Breast epithelium (tissue), 3 donors: Measurements from ENCODE around the gene RABIF.
"Not testable (repeated sequence)": the region's sequence is repeated elsewhere in the genome, so short reads cannot be mapped to it uniquely, and the experiment has no call there.

Experiments
- CTCF ChIP-seq, 3 donors: fragments of 450-650 bp; IDR thresholded peaks; one replicate each; pipeline ENCODE4 v1.5.1; 2016 to 2017; ENCODE audit warnings: antibody characterized with exemption in 3 of 3, mild to moderate bottlenecking in 3 of 3, moderate library complexity in 3 of 3
- POLR2A ChIP-seq: fragments of 450-650 bp; IDR thresholded peaks from one replicate; pipeline ENCODE4 v1.6.1; 2016; ENCODE audit warnings: antibody characterized with exemption, mild to moderate bottlenecking, moderate library complexity
- POLR2AphosphoS5 ChIP-seq, 3 donors: sonication (generic); formaldehyde crosslinking; IDR thresholded peaks; one replicate each; pipeline ENCODE4 v1.6.1; 2017; ENCODE audit warnings: antibody characterized with exemption in 3 of 3

- not testable (repeated sequence) for TF ChIP-seq CTCF (IDR thresholded peaks at IDR 0.05); POLR2A; POLR2AphosphoS5 (IDR thresholded peaks at IDR 0.05)
These were observed 47.5 kb upstream of the RABIF start for GRCh38 chr1:202936409-202936808.
